Fibroblast of upper back skin (primary cell): ENCODE results near the gene TECPR2.
A peak's percentile ranks its signal among the peaks of the same experiment; 100 is the strongest.
"Not testable (repeated sequence)": the region's sequence is repeated elsewhere in the genome, so short reads cannot be mapped to it uniquely, and the experiment has no call there.

Experiments
- DNase-seq: peaks from one replicate; pipeline ENCODE4 v3.0.0-alpha.2; 2013

Gene TECPR2

GRCh38 chr14:102510616-102511520, 148.1 kb downstream of the TECPR2 start:
- no peak for DNase-seq

GRCh38 chr14:102511538-102511937, 148.8 kb downstream of the TECPR2 start:
- DNase-seq: no peak

DNA sequence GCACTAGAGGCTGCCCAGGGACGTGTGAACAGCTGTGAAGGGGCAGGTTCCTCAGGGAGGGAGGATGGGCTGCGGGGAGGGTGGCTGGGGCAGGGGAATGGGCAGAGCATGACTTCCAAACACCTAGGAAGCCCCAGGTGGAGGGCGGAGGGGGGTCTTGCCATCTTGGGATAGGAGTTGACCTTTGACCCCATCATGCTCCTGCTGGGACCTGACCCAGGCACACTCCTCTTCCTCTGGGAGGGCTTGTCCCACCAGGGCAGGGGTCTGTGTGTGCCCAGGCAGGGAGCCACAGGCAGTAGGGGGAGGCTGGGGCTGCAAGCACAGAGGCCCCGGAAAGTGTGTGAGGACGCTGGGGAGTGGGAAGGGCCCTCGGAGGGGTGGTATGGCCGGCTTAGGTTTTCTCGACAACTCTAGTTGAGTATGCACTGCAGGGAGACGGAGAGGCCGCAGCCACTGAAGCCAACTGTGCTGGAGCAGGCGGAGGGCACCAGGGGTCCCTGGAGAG, 150.1 kb downstream of the TECPR2 start:
- DNase-seq: no peak

DNA sequence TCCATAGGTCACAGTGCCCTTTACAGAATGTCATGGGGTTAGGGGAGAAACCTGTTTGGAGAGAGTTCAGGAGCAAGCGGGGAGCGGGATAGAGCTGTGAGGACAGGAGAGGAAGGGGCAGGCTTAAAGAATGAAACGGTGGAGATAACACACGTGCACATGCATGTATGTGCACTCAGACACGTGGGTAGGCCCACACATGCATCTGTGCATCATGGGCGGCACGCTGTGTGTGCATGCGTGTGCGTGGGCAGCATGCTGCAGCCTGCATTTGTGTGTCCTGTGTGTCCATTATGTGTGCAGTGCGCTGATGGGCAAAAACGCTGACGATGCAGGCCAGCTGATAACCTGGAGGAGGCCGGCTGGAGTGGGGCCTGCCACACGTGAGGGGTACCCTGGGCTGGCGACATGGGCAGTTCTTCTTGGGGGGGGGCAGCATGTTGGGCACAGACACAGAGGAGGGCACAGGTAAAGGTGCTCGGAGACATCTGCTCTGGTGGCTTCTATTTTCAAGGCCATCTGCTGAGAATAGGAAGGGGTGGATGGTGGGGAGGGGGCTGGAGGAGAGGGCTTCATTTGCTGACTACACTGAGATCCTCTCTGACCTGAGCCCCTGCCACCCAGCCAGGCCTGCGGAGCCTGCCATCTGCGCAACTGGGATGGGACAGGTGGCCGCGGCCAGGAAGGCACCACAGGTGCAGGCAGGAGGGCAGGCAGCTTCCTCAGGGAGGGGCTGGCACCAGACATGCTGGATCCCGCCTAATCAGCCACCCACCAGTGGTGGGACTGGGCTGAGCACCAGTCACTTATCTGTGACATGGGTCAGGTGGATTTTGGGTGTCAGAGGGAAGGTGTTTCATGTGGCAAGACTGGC, 151.4 kb downstream of the TECPR2 start:
- no peak for DNase-seq

DNA sequence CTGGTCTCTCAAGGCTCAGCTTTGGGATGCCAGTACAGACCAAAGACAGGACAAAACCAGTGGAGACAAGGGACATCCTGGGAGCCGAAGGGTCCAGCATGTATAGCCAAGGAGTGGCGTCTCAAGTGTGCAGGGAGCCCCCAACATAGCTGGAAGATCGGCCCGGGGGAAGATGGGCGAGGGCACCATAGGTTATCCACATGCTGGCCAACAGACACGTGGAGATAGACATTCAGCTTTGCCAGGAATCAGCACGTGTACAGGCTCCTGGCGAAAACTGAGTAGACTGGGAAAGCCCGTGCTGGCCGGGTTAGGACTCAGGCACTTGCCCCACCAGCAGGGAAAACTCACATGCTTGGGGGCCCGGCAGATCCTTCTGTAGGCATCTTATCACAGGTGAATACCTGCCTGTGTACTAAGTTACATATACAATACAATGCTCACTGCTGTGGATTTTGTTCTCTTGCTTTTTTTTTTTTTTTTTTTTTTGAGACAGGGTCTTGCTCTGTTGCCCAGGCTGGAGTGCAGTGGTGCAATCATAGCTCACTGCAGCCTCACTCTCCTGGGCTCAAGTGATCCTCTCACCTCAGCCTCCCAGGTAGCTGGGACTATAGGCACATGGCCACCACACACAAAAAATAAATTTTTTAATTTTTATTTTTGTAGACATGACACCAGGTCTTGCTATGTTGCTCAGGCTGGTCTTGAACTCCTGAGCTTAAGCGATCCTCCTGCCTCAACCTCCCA, 152.4 kb downstream of the TECPR2 start:
- DNase-seq: no peak

DNA sequence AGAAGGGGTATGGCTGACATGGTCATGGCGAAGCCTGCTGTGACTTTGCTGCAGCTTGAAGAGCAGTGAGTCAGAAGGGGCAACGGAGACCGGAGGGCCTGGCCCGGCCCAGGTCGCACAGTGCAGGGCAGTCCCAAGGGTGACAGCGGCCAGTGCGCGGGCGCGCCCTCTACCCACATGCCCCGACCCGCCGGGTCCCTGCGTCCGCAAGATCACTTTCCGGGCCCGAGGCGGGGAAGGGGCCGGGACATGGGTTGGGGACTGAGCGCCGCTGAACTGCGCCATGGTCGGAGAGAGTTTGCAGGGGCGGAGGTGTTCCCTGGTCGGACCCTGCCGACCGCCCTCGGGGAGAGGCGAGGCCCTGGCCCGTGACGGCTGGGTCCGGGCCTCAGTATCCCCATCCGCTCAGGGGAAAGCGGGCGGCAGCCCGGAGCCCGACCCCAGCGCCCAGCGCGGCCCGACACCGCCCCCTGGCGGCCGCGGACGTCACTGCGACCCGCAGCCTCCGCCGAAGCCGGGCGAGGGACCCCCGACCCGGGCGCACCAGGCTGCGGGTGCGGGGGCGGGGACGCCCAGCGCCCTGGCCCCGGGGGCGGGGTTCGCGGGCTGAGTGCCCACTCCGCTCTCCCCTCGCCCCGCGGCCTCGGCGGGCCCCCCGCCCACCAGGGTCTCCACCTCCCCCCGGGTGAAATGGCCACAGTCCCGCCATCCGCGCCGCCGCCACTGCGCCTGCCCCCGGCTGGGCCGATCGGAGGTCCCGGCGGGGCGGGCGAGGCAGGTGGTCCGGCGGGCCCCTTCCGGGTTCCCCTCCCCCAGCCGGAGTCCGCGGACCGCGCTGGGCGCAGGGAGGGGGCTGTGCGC, 154.0 kb downstream of the TECPR2 start:
- DNase-seq: no peak

GRCh38 chr14:102517392-102518062, 154.8 kb downstream of the TECPR2 start:
- no peak for DNase-seq

DNA sequence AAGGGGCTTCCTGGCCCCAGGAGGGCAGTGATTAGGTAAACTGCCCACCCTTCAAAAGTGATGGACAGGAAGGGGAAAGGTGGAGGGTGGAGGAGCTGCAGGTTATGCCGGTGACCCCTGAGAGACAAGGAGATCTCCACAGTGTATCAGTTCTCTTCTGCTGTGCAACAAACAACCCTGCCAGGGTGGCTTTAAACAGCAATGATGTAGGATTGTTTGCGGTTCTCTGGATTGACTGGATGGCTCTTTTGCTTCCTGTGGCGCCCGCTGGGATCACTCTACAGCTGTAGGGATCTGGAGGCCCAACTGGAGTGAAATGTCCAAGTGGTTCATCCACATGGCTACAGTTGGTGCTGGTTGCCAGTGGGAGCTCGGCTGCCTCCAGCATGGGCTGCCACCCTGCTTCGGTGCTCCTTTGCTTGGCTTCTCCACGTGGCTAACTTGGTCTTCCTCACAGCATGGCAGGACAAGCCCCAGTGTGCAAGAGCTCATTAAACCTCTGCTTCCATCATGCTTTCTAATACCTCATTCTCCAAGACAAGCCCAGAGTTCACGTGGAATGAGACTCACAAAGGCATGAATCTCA, 155.4 kb downstream of the TECPR2 start:
- DNase-seq: no peak

- DNase-seq: not testable (repeated sequence)
Measured at GRCh38 chr14:102519709-102520108, 157.0 kb downstream of the TECPR2 start.

GRCh38 chr14:102523200-102523568, 160.4 kb downstream of the TECPR2 start:
- DNase-seq: no peak

- no peak for DNase-seq
Measured at GRCh38 chr14:102523569-102524450, 161.1 kb downstream of the TECPR2 start.

DNA sequence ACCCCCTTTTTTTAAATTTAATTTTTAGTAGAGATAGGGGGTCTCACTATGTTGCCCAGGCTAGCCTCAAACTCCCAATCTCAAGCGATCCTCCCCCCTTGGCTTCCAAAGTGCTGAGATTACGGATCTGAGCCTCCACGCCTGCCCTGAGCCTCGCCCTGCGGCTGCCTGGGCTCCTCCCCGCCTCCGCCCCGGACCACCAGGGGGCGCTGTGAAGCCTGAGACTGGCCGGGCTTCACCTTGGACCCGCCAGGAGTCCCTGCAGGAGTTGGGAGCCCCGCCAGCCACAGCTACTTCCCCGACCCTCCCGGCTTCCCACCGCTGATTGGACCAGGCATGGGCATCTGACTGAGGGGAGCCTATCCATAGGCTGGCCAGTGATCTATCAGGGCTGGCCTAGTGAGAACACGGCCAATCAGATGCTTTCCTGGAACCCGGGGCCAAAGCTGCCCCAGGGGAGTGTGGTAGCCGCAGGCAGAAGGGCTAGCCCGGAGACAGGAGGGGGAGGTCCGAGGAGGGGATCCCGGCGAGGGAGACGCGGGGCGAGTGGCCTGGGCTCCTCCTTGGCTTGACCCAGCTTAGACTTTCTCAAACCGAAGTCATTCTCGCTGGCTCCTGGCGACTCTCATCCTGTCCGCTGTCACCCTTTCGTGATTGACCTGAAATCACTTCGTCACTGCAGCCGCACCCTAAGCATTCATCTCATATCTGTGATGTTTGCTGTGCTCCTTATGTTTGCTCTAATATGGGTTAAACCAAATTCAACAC, 161.9 kb downstream of the TECPR2 start:
- peak; percentile 99 for DNase-seq

DNA sequence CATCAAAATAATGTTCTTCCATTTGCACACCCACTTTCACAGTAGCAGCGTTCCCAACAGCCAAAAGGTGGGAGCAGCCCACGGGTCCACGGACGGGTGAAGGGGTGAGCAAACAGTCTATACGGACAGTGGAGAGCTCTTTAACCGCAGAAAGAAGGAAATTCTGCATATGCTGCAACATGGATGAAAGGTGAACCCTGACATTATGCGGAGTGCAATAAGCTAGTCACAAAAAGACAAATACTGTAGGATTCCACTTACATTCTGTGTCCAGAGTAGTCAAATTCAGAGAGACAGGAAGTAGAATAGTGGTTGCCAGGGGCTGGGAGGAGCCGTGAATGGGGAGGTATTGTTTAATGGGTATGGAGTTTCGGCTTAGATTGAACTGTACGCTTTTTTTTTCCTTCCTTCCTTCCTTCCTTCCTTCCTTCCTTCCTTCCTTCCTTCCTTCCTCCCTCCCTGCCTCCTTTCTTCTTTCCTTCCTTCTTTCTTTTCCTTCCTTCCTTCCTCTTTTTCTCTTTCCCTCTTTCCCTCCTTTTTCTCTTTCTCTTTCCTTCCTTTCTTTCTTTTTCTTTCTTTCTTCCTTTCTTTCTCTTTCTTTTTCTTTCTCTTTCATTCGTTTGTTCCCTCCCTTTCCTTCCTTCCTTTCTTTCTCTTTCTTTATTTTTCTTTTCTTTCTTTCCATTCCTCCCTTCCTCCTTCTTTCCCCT, 162.6 kb downstream of the TECPR2 start:
- DNase-seq: peak; percentile 67

- DNase-seq: no peak
Measured at GRCh38 chr14:102525929-102526497, 163.3 kb downstream of the TECPR2 start.

DNA sequence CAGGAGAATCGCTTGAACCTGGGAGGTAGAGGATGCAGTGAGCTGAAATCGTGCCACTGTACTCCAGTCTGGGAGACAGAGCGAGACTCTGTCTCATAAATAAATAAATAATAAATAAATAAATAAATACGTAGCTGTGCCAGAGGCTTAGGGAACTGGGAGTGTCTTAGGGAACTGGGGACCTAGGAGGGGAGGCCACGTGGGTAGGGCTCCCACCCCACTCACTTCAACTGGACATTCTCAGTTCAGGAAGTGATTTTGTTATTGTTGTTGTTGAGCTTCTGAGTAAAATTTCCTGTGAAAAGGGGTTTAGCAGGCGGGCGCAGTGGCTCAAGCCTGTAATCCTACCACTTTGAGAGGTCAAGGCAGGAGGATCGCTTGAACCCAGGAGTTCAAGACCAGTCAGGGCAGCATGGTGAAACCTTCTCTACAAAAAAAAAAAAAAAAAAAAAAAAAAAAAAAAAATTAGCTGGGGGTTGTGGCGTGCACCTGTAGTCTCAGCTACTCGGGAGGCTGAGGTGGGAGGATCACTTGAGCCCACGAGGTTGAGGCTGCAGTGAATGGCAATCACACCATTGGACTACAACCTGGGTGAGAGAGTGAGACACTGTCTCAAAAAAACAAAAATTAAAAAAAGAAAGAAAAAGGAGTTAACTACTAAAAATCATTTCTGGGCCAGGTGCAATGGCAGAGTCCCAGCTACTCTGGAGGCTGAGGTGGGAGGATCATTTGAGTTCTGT, 165.9 kb downstream of the TECPR2 start:
- no peak for DNase-seq

DNA sequence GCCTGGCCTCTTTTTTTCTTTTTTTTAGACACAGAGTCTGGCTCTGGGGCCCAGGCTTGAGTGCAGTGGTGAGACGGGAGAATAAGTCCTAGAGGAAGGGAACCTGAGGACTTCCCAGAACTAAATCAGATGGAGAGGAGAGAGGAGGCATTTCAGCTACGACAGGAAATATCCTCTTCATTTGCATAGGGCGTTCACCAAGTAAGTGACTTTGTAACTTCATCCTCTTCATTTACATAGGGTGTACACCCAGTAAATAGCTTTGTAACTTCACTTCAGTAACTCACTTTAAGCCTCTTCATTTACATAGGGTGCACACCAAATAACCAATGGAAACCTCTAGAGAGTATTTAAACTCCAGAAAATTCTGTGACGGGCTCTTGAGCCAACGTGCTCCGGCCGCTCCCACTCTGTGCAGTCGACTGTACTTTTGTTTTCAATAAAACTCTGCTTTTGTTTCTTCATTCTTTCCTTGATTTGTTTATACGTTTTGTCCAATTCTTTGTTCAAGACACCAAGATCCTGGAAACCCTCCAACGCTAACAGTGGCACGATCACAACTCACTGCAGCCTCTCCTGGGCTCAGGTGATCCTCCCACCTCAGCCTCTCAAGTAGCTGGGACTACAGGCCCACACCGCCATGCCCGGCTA, 168.2 kb downstream of the TECPR2 start:
- DNase-seq: no peak

GRCh38 chr14:102532204-102532658, 169.5 kb downstream of the TECPR2 start:
- peak; percentile 46 for DNase-seq
